SW 1271 (cell line): ENCODE measurements around the gene PERM1.

Experiments
- DNase-seq, 2 experiments: peaks; one replicate each; lab custom pipeline; 2025; lab: John Stamatoyannopoulos, UW

Gene PERM1

DNA sequence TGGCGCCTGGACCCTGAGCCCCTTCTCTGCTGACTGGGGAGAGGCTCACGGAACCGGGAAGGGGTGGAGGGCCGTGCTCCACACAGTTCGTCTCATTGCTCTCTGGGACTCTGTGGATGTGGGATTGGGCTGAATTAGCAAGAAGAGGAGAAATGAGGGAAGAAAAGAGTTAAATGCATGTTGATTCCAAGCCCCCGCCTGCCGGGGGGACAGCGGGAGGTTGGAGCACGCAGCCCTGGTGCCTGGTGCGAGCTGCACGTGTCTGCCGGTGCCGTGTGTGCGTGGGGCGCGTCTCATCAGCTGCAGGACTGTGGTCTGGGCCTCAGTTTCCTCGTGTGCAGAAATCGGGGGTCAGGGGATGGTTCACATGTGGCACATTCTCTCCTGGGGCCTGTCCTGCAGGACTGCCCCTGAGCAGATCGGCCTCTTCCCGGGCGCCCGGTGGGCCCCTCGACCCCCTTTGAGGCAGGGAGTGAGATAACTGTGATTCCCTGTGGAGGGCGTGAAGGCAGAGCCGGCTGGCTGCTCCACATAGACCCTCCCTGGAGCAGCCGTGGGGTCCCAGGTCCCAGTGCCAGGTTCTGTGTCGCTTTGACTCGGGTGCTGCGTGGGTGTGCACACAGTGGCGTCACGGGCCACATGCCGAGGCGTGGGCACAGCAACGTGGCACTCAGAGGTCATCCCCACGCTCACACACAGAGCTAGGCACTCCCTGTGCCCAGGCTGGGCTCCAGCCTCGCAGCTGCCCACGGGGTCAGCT is 46.7 kb downstream of the PERM1 start:
- no peak for DNase-seq

DNA sequence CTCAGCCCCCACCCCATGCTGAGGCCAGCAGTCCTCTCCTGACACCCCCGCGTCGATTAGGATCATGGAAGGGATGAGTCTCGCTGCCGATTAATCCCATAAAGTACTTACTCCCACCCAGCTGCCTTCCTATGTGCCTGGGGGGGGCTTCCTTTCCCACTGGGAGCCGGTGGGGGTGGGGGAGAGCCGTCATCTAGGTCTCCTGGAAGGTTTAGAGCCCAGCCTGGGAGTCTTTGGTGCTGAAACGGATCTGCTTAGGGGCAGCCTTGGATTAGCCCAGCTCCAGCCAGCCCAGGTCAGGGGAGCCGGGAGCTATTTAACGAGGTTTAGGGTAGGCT is 48.3 kb downstream of the PERM1 start:
- DNase-seq = no peak

- no peak for DNase-seq
Measured at GRCh38 chr1:932776-933602, 48.9 kb downstream of the PERM1 start.

- DNase-seq = no peak
Measured at GRCh38 chr1:932173-932510, 49.8 kb downstream of the PERM1 start.

- no peak for DNase-seq
Measured at GRCh38 chr1:931380-932172, 50.3 kb downstream of the PERM1 start.

GRCh38 chr1:930633-931138 is 51.2 kb downstream of the PERM1 start:
- DNase-seq = no peak

GRCh38 chr1:929712-930632 is 51.9 kb downstream of the PERM1 start:
- no peak for DNase-seq

DNA sequence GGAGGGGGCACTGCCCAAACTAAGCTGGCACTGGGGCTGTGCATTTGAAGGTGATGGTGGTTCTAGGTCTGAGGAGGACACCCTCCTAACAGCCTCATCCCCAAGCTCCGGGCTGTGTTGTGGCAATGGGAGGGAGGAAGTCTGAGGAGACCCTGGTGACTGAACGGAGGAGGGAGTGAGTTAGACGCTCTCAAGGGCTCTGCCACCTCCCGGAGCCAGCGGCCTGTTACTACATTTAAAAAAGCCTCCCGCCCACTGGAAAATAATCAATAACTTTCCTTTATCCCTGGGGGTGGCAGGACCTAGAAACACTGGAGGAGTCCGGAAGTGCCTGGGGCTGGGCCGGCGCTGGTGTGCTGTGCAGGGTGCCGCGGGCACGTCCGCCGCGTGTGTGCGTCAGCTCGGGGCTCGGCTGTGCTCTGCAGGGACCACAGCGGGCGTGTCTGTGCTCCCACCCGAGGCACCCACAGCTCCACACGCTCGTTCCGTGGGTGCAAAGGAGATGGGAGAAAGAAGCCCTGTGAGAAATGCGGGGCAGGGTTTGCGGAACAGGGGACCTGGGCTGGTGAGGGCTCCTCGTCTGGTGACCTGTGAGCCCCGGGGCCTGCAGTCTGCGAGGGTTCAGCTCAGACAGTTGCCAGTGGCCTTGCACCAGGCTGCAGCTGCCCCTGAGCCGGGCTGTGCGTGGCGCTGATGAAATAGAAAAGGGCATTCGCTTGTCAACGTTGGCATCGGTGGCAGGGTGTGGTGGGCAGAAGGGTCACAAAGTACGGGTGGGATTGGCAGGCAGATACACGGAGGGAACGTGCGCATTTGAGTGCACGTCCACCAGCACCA is 52.9 kb downstream of the PERM1 start:
- DNase-seq = no peak

DNA sequence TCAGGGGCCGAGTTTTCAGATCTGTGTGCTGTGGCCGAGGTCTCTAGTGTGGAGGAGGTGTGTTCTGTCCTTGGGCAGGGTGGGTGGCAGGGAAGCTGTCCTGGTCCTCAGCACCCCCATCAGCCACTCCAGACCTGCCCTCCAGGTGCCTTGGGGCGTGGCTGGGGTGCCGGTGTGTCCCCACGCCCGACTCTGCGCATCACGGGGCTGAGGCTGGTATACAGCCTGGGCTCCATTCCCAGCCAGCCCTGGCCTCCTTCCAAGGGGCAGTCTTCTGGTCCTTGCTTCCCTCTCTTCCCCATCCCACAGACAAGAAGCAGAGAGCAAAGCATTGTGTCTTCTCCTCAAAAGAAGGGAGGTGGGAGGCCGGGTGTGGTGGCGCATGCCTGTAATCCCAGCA is 54.1 kb downstream of the PERM1 start:
- DNase-seq = no peak

GRCh38 chr1:927234-927633 is 54.7 kb downstream of the PERM1 start:
- DNase-seq = no peak

DNA sequence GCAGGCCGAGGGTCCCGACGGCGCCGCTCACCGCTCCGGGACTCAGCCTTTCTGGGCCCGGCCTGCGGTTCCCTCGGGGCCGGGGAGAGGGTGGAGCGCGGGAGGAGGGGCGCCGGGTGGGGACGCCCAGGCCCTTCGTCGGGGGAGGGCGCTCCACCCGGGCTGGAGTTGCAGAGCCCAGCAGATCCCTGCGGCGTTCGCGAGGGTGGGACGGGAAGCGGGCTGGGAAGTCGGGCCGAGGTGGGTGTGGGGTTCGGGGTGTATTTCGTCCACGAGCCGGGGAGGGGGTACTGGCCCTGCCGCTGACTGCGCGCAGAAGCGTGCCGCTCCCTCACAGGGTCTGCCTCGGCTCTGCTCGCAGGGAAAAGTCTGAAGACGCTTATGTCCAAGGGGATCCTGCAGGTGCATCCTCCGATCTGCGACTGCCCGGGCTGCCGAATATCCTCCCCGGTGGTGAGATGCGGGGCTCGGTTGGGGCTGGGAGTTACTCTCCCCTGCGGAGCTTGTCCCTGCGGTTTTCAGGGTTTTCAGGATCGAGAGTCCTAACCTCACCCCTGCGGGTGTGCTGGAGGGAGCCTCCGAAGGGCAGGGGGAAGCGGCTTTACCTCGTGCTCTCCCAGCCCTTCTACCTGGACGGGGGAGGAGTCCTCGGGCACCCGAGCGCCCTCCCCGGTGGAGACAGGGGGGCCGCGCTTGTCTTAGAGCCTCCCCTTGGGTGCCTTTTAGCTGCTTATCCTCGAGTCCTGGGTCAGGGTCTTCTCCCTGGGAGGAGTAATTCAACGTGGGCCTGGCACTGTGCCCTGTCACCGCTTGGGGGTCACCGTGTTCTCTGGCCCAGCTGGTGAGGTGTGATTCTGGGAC is 56.1 kb downstream of the PERM1 start:
- no peak for DNase-seq
